ENCODE measurements around the gene MAB21L2. TPM values are rescaled to one million over a fixed set of nuclear protein-coding genes. Genes with fewer than 3 reads are reported as not detected.

MAB21L2 gene
- polyA plus RNA-seq, 1 donor = 24.5 TPM

DNA sequence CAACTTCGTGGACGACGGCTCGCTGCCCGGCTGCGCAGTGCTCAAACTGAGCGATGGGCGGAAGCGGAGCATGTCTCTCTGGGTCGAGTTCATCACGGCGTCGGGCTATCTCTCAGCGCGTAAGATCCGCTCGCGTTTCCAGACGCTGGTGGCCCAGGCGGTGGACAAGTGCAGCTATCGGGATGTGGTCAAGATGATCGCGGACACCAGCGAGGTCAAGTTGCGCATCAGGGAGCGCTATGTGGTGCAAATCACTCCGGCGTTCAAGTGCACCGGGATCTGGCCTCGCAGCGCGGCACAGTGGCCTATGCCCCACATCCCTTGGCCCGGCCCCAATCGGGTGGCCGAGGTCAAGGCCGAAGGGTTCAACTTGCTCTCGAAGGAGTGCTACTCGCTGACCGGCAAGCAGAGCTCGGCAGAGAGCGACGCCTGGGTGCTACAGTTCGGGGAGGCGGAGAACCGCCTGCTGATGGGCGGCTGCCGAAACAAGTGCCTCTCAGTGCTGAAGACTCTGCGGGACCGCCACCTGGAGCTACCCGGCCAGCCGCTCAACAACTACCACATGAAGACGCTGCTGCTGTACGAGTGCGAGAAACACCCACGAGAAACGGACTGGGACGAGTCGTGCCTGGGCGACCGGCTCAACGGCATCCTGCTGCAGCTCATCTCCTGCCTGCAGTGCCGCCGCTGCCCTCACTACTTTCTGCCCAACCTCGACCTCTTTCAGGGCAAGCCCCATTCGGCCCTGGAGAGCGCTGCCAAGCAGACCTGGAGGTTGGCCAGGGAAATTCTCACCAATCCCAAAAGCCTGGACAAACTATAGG lies 1.5 kb downstream of the MAB21L2 start:
- Histone ChIP-seq H3K9me3 (ENCODE audit: control insufficient read depth, low read depth, low read length) (peaks cover 21% of the 10 kb centered on the region), H3K4me1 (ENCODE audit: control insufficient read depth, insufficient read depth, low read length) (no peaks in the 10 kb centered on the region), H3K4me3 (ENCODE audit: low read length) (peak overlapping the region; percentile 61), H3K27me3 (ENCODE audit: control insufficient read depth, insufficient read depth, low read length) (peaks cover 10% of the 10 kb centered on the region), H3K36me3 (ENCODE audit: control insufficient read depth, insufficient read depth, low read length) (peaks cover 23% of the 10 kb centered on the region), H3K27ac (ENCODE audit: low read length) (peak overlapping the region; percentile 79)
- no CpG with 5 or more reads among the region's 66 CpGs for WGBS (ENCODE audit: insufficient coverage, low lambda C conversion rate)
- DNase-seq = no peak

DNA sequence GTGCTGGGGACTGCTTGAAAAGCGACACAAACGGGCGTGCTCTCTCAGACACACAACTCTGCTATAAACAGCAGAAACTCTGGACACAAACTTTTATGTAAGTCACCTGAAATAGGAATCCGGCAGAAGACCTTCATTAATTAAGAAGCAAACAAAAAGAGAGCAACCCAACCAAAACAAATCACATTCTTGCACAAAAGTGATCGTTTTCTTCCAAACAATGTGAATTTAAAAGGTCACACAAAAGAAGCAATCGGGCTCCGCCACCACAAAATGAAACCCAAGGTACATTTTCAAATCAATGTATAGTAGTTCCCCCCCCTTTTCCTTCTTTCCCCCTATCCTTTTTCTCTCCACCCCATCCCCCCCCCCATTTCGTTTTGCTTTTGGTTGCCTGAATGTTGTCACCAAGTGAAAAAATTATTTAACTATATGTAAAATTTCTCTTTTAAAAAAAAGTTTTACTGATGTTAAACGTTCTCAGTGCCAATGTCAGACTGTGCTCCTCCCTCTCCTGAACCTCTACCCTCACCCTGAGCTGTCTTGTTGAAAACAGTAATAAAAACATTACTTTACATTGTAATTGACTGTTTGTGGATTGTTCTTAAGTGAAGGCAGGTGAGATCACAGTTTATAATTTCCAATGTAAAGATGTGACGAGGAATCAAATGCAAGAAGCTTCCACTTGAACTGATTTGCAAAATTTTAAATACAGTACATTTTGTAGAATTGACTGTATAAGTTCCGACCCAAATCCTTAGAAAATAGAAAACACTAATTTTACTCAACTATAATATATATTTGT lies 2.4 kb downstream of the MAB21L2 start:
- peaks cover 10% of the 10 kb centered on the region for H3K27me3 ChIP-seq (ENCODE audit: control insufficient read depth, insufficient read depth, low read length)
- peaks cover 29% of the 10 kb centered on the region for H3K36me3 ChIP-seq (ENCODE audit: control insufficient read depth, insufficient read depth, low read length)
- peaks cover 21% of the 10 kb centered on the region for H3K9me3 ChIP-seq (ENCODE audit: control insufficient read depth, low read depth, low read length)
- peak overlapping the region; percentile 61 for H3K4me3 ChIP-seq (ENCODE audit: low read length)
- peak overlapping the region; percentile 79 for H3K27ac ChIP-seq (ENCODE audit: low read length)
- 83% methylated on average over 2 of the region's 11 CpGs for WGBS (ENCODE audit: insufficient coverage, low lambda C conversion rate)
- DNase-seq = no peak
- H3K4me1 ChIP-seq (ENCODE audit: control insufficient read depth, insufficient read depth, low read length) = no peaks in the 10 kb centered on the region

DNA sequence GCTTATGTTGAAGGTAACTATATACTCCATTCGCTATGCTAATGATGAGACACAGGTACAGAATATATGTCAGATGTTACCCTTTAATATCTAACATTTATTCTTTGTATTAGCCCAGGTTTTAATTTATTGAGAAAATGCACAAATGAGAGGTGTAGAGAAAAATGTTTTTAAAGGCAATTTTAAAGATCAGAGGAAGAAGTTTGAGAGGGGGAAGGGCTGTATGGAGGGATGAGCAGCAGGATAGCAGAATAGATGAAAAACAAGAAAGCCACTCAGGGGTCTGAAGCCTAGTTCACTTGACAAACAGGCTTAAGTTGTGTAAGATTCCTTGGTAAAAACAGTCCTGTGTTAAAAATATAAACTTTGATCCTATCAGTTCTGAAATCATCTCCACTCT lies 3.7 kb downstream of the MAB21L2 start:
- Histone ChIP-seq H3K9me3 (ENCODE audit: control insufficient read depth, low read depth, low read length) (peaks cover 15% of the 10 kb centered on the region), H3K4me3 (ENCODE audit: low read length) (peak overlapping the region; percentile 61), H3K4me1 (ENCODE audit: control insufficient read depth, insufficient read depth, low read length) (no peaks in the 10 kb centered on the region), H3K27ac (ENCODE audit: low read length) (peak overlapping the region; percentile 23), H3K36me3 (ENCODE audit: control insufficient read depth, insufficient read depth, low read length) (peaks cover 34% of the 10 kb centered on the region), H3K27me3 (ENCODE audit: control insufficient read depth, insufficient read depth, low read length) (peaks cover 2% of the 10 kb centered on the region)
- WGBS (ENCODE audit: insufficient coverage, low lambda C conversion rate) = 100% methylated on average over 1 of the region's 1 CpG
- DNase-seq = no peak

DNA sequence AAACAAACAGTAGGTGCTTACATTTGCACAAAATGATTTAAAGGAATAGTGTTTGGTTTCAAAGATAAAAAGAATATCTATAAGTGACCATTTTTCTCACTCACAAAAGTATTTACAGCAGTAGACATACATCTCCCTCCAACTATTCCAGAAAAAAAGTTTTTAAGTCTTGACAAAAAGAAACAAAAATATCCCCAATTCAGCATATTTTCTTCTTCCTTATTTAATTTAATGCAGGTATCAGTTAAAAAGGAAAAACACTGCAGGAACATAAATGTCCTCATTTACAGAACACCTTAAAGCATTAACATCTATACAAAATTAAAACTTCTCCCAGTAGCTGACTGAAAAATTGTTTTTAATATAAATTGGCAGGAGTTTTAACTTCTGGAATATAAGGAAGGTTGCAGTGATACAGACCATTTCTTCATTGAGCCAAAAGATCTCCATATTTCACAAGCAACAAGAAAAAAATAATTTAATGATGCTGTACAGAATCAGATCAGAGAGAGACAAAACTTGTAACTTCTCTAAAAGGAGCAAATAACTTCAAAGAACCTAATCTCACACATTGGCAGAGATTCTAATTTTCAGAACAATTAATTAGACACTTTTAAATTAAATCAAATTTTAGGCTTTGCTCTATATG lies 4.3 kb downstream of the MAB21L2 start:
- no peaks in the 10 kb centered on the region for H3K4me1 ChIP-seq (ENCODE audit: control insufficient read depth, insufficient read depth, low read length)
- H3K27ac ChIP-seq (ENCODE audit: low read length) = peak overlapping the region; percentile 31
- no peak for DNase-seq
- H3K27me3 ChIP-seq (ENCODE audit: control insufficient read depth, insufficient read depth, low read length) = peaks cover 2% of the 10 kb centered on the region
- peaks cover 39% of the 10 kb centered on the region for H3K36me3 ChIP-seq (ENCODE audit: control insufficient read depth, insufficient read depth, low read length)
- peak overlapping the region; percentile 61 for H3K4me3 ChIP-seq (ENCODE audit: low read length)
- H3K9me3 ChIP-seq (ENCODE audit: control insufficient read depth, low read depth, low read length) = peaks cover 15% of the 10 kb centered on the region

DNA sequence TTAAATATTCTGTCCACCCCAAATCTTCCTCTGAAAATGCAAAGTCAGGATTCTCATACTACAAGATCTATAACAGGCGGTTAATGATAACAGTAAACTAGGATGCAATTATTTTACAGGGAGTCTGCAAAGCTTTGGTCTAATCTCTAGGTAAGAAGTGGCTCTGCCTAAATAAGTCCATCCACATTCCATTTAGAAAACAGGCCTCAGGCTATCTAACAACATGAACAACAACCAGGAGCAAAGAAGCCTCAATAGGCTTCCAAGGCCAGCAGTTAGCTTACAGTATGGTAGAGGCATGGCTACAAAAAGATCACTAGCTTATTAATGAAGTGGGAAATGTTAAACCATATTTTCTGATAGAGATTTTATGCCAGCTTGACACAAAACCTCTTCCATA lies 6.4 kb downstream of the MAB21L2 start:
- H3K9me3 ChIP-seq (ENCODE audit: control insufficient read depth, low read depth, low read length) = peaks cover 7% of the 10 kb centered on the region
- H3K4me3 ChIP-seq (ENCODE audit: low read length) = peak overlapping the region; percentile 61
- no peaks in the 10 kb centered on the region for H3K4me1 ChIP-seq (ENCODE audit: control insufficient read depth, insufficient read depth, low read length)
- 100% methylated on average over 1 of the region's 1 CpG for WGBS (ENCODE audit: insufficient coverage, low lambda C conversion rate)
- DNase-seq = no peak
- peak overlapping the region; percentile 79 for H3K27ac ChIP-seq (ENCODE audit: low read length)
- H3K27me3 ChIP-seq (ENCODE audit: control insufficient read depth, insufficient read depth, low read length) = no peaks in the 10 kb centered on the region
- H3K36me3 ChIP-seq (ENCODE audit: control insufficient read depth, insufficient read depth, low read length) = peaks cover 31% of the 10 kb centered on the region

DNA sequence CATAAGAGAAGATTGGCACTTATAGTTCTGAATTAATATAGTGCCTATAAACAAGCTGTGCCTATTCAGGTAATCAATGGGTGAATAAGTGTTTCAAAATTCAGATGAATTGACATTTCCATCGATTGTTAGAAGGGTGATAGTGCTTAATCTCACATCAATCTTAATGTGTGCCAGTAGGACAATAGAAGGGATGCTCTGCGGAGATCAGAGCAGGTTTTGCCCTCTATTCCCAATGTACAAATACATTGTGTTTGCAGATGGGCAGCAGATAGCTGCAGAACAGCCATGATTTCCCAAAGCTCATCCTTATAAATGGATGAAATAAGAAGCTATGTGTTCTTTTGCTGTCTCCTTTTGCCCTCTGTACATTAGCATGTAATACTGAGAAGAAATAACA lies 7.2 kb downstream of the MAB21L2 start:
- Histone ChIP-seq H3K4me1 (ENCODE audit: control insufficient read depth, insufficient read depth, low read length) (no peaks in the 10 kb centered on the region), H3K27me3 (ENCODE audit: control insufficient read depth, insufficient read depth, low read length) (no peaks in the 10 kb centered on the region), H3K4me3 (ENCODE audit: low read length) (peak overlapping the region; percentile 29), H3K36me3 (ENCODE audit: control insufficient read depth, insufficient read depth, low read length) (peaks cover 24% of the 10 kb centered on the region), H3K9me3 (ENCODE audit: control insufficient read depth, low read depth, low read length) (no peaks in the 10 kb centered on the region), H3K27ac (ENCODE audit: low read length) (peak overlapping the region; percentile 79)
- DNase-seq = no peak
- no CpG with 5 or more reads among the region's 2 CpGs for WGBS (ENCODE audit: insufficient coverage, low lambda C conversion rate)

DNA sequence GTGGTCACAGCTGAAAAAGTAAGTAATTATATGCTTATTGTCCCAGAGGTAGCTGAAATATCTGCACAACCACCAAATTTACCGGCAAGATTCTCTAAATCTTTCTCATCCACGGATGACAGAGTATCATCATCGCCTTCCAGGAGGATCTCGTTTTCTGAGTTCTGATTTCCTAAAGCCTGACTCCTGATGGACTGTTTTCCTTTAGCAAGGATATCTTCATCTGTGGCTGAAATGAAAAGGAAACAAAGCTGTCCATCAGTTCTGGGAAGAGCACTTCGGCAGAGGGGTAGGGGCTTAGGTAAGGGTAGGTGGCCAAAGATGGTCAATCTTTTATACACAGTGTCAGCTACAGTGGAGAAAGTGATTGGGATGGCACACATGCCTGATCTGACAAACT lies 8.7 kb downstream of the MAB21L2 start:
- Histone ChIP-seq H3K27ac (ENCODE audit: low read length) (peak overlapping the region; percentile 79), H3K36me3 (ENCODE audit: control insufficient read depth, insufficient read depth, low read length) (peaks cover 26% of the 10 kb centered on the region), H3K4me1 (ENCODE audit: control insufficient read depth, insufficient read depth, low read length) (no peaks in the 10 kb centered on the region), H3K9me3 (ENCODE audit: control insufficient read depth, low read depth, low read length) (no peaks in the 10 kb centered on the region), H3K27me3 (ENCODE audit: control insufficient read depth, insufficient read depth, low read length) (no peaks in the 10 kb centered on the region), H3K4me3 (ENCODE audit: low read length) (peak overlapping the region; percentile 3)
- no CpG with 5 or more reads among the region's 5 CpGs for WGBS (ENCODE audit: insufficient coverage, low lambda C conversion rate)
- no peak for DNase-seq

DNA sequence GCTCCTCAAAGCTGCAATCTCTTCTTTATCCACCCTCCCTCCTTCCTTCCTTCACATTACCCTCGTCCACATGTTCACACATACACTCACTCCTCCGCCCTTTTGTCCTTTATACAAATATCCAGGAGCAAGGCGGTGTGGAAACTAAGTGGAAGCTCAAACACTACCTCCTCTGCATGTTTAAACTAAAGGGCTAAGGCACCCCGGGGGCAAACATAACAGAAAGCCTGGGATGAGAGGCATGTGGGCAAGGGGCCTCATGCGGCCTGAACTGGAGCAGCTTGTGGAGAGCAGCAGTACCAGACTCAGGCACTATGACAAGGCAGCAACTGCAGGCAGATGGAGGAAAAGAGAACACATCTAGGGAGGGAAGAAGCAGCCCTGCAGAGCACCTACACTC lies 9.5 kb downstream of the MAB21L2 start:
- Histone ChIP-seq H3K4me3 (ENCODE audit: low read length) (peak overlapping the region; percentile 8), H3K9me3 (ENCODE audit: control insufficient read depth, low read depth, low read length) (no peaks in the 10 kb centered on the region), H3K4me1 (ENCODE audit: control insufficient read depth, insufficient read depth, low read length) (no peaks in the 10 kb centered on the region), H3K27ac (ENCODE audit: low read length) (peak overlapping the region; percentile 79), H3K36me3 (ENCODE audit: control insufficient read depth, insufficient read depth, low read length) (peaks cover 26% of the 10 kb centered on the region), H3K27me3 (ENCODE audit: control insufficient read depth, insufficient read depth, low read length) (no peaks in the 10 kb centered on the region)
- 39% methylated on average over 2 of the region's 5 CpGs for WGBS (ENCODE audit: insufficient coverage, low lambda C conversion rate)
- DNase-seq = no peak

DNA sequence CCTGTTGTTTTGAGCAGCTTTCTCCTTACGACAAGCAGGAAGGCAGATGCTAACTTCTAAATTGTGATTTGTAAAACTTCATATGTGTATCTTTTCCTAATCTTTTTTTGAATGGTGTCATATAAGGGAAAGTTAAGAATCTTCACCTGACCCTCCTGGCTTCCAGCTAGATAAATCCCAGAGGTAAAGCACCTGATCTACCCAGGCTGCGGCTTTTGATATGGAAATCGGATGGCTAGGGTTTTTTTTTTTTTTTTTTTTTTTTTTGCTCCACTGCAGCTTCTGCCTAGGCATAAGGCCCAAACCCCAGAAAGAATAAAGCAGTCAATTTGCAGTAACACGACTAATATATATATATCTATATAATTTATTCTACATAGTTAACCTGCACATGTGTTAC lies 10.0 kb downstream of the MAB21L2 start:
- peak overlapping the region; percentile 79 for H3K27ac ChIP-seq (ENCODE audit: low read length)
- no peak overlapping the region for H3K4me3 ChIP-seq (ENCODE audit: low read length)
- H3K27me3 ChIP-seq (ENCODE audit: control insufficient read depth, insufficient read depth, low read length) = no peaks in the 10 kb centered on the region
- peaks cover 26% of the 10 kb centered on the region for H3K36me3 ChIP-seq (ENCODE audit: control insufficient read depth, insufficient read depth, low read length)
- no peak for DNase-seq
- no peaks in the 10 kb centered on the region for H3K4me1 ChIP-seq (ENCODE audit: control insufficient read depth, insufficient read depth, low read length)
- H3K9me3 ChIP-seq (ENCODE audit: control insufficient read depth, low read depth, low read length) = no peaks in the 10 kb centered on the region
- WGBS (ENCODE audit: insufficient coverage, low lambda C conversion rate) = 40% methylated on average over 1 of the region's 4 CpGs

DNA sequence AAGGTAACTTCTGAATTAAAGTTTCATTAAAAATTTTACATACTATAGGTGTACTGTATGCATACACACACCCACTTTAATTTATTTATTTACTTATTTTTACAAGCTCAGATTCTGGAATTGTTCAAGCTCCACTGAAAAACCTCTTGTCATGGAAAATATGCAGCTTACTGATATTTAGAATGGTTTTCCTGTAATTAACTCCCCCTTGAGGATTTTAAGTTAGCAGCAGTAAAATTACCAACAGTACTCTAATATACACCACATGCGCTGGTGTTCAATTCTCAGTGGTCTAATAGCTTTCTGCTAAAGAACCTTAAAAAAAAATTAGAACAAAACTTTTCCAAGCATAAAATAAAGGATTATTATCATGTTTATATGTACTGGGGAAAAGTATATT lies 12.0 kb downstream of the MAB21L2 start:
- H3K36me3 ChIP-seq (ENCODE audit: control insufficient read depth, insufficient read depth, low read length) = peaks cover 22% of the 10 kb centered on the region
- no peaks in the 10 kb centered on the region for H3K9me3 ChIP-seq (ENCODE audit: control insufficient read depth, low read depth, low read length)
- H3K27ac ChIP-seq (ENCODE audit: low read length) = no peak overlapping the region
- no CpG with 5 or more reads among the region's 1 CpG for WGBS (ENCODE audit: insufficient coverage, low lambda C conversion rate)
- H3K4me3 ChIP-seq (ENCODE audit: low read length) = no peak overlapping the region
- no peaks in the 10 kb centered on the region for H3K27me3 ChIP-seq (ENCODE audit: control insufficient read depth, insufficient read depth, low read length)
- H3K4me1 ChIP-seq (ENCODE audit: control insufficient read depth, insufficient read depth, low read length) = no peaks in the 10 kb centered on the region
- no peak for DNase-seq
